ENCODE measurements around the gene PAK3. TPM values are rescaled to one million over a fixed set of nuclear protein-coding genes. Genes with fewer than 3 reads are reported as not detected.

PAK3 gene
- total and polyA plus RNA-seq, 2 of the 4 experiments (the other 2 are of a cell fraction): 0.22 to 0.36 TPM

- no CpG with 5 or more reads among the region's 3 CpGs for WGBS, 2 experiments (ENCODE audit: extremely low coverage in 2 of 2, insufficient read length in 1 of 2)
- H2AK9ac ChIP-seq (replicated peaks; ENCODE audit: low read depth, low read length, poor library complexity): no peak overlapping the region
Observed at GRCh38 chrX:111159232-111159631, 63.2 kb downstream of the PAK3 start.

More at GRCh38 chrX:111159232-111159631, 63.2 kb downstream of the PAK3 start:
- H2BK5ac ChIP-seq (ENCODE audit: low read depth, low read length, poor library complexity, severe bottlenecking): no peak overlapping the region
- no peaks in the 10 kb centered on the region for H3K36me3 ChIP-seq (ENCODE audit: control insufficient read depth, insufficient read depth, low read length)
- no peak for TF ChIP-seq BHLHE40 (IDR thresholded peaks at IDR 0.05; ENCODE audit: low read depth, low read length)
- no peak for TF ChIP-seq RAD21 (IDR thresholded peaks at IDR 0.05; ENCODE audit: low read length)
- TF ChIP-seq NFE2L2 (IDR thresholded peaks at IDR 0.05; ENCODE audit: low read depth, low read length): no peak
- TF ChIP-seq MAFK (IDR thresholded peaks at IDR 0.05; ENCODE audit: low read depth, low read length): no peak
- TF ChIP-seq CEBPB (IDR thresholded peaks at IDR 0.05; ENCODE audit: low read depth, low read length): no peak
- TF ChIP-seq CTCF (conservative IDR thresholded peaks at IDR 0.05; ENCODE audit: low read depth, low read length): no peak
- no peak for TF ChIP-seq USF2 (IDR thresholded peaks at IDR 0.05; ENCODE audit: low read depth, low read length)
- no peak for TF ChIP-seq SMC3 (IDR thresholded peaks at IDR 0.05; ENCODE audit: low read depth, low read length)
- no peak for TF ChIP-seq ELK1 (IDR thresholded peaks at IDR 0.05; ENCODE audit: borderline replicate concordance, low read depth, low read length)
- TF ChIP-seq RFX5 (IDR thresholded peaks at IDR 0.05; ENCODE audit: low read depth, low read length): no peak
- TF ChIP-seq POLR2A (IDR thresholded peaks at IDR 0.05; ENCODE audit: low read depth, low read length): no peak
- TF ChIP-seq MAZ (IDR thresholded peaks at IDR 0.05; ENCODE audit: borderline replicate concordance, low read depth, low read length): no peak
- no peak for TF ChIP-seq FOS (IDR thresholded peaks at IDR 0.05; ENCODE audit: low read depth, low read length)
- TF ChIP-seq MXI1 (IDR thresholded peaks at IDR 0.05; ENCODE audit: borderline replicate concordance, low read depth, low read length): no peak
- no peak for TF ChIP-seq RCOR1 (IDR thresholded peaks at IDR 0.05; ENCODE audit: insufficient replicate concordance, low read length)
- TF ChIP-seq CHD1 (IDR thresholded peaks at IDR 0.05; ENCODE audit: low read depth, low read length): no peak
- no peaks in the 10 kb centered on the region for H3K79me1 ChIP-seq (ENCODE audit: low read depth in 1 of 2, low read length in 2 of 2)
- DNase-seq (no peak), ATAC-seq (ENCODE audit: low read depth) (no peak)
- no peak overlapping the region for H2BK20ac ChIP-seq (ENCODE audit: low read depth, low read length)
- no peak overlapping the region for H3K18ac ChIP-seq (ENCODE audit: low read depth, low read length)
- no peak overlapping the region for H4K91ac ChIP-seq (ENCODE audit: insufficient read depth, low read depth, low read length)
- ChIA-PET CTCF (no interaction called here), POLR2A (ENCODE audit: unreplicated experiment) (no interaction called here)
- no peak overlapping the region for H4K8ac ChIP-seq (ENCODE audit: low read depth in 2 of 2, low read length in 2 of 2)
- no peaks in the 10 kb centered on the region for H3K9me3 ChIP-seq (ENCODE audit: control insufficient read depth, insufficient read depth, low read length)
- H3K9ac ChIP-seq (ENCODE audit: low read depth, low read length): no peak overlapping the region
- H3K4me2 ChIP-seq (ENCODE audit: low read depth, low read length): no peak overlapping the region
- in situ Hi-C loops (cut with MboI; ENCODE audit: low sequenced_read_pairs): no loop called here
- H3K23ac ChIP-seq (ENCODE audit: low read depth, low read length): no peak overlapping the region
- no peak overlapping the region for H2AFZ ChIP-seq (replicated peaks; ENCODE audit: low read length, poor library complexity)
- intact Hi-C loops (cut with micrococcal nuclease): no loop called here
- H3K4ac ChIP-seq (ENCODE audit: low read depth, low read length): no peak overlapping the region
- no peak overlapping the region for H2BK120ac ChIP-seq (ENCODE audit: low read depth, low read length)
- no peaks in the 10 kb centered on the region for H3K4me1 ChIP-seq (ENCODE audit: control insufficient read depth, insufficient read depth, low read length)
- H3K4me3 ChIP-seq (ENCODE audit: insufficient read depth, low read depth, low read length): no peak overlapping the region
- dilution Hi-C loops (cut with HindIII; ENCODE audit: low sequenced_read_pairs, unreplicated experiment): no loop called here
- H3K56ac ChIP-seq (ENCODE audit: extremely low read depth, insufficient read depth, low read length): no peak overlapping the region
- no peak overlapping the region for H2BK15ac ChIP-seq (ENCODE audit: low read depth, low read length)
- H3K9me1 ChIP-seq (ENCODE audit: insufficient read depth, low read length): no peaks in the 10 kb centered on the region
- no peak overlapping the region for H4K5ac ChIP-seq (ENCODE audit: low read depth, low read length)
- H3K14ac ChIP-seq (replicated peaks; ENCODE audit: low read depth, low read length): no peak overlapping the region
- peaks cover 2% of the 10 kb centered on the region; the same call in 1 of the 2 replicates for H3K27me3 ChIP-seq (ENCODE audit: control insufficient read depth, insufficient read depth, low read length)
- H4K20me1 ChIP-seq (ENCODE audit: insufficient read depth, low read length): no peaks in the 10 kb centered on the region
- H2AK5ac ChIP-seq (ENCODE audit: low read depth, low read length): no peak overlapping the region
- H3K27ac ChIP-seq (ENCODE audit: insufficient read depth, low read length): no peak overlapping the region
- no TSS peak for BruUV-seq (replicated peaks)
